HepG2 (cell line): Measurements from ENCODE around the gene C1D. TPM values are rescaled to one million over a fixed set of nuclear protein-coding genes. Genes with fewer than 3 reads are reported as not detected.

Experiments used
- ATAC-seq: fragments of 200-7000 bp; cut with Tn5 transposase; 3 replicates; pipeline ENCODE4 v1.9.1; 2020; ENCODE audit warnings: mild to moderate bottlenecking, moderate library complexity
- BruUV-seq: library from RNA; stranded (reverse); fragments of 400-500 nt; replicated peaks from 2 replicates; lab custom pipeline; 2021; lab: Mats Ljungman, UMichigan
- CTCF ChIA-PET: fragments of 300-600 bp; formaldehyde crosslinking; extraction: SDS; loops from one replicate; lab custom pipeline; 2021; ENCODE audit warnings: low total read pairs, inconsistent platforms, low intra/inter-chr PET ratio; lab: Yijun Ruan, JAX
- POLR2A ChIA-PET: fragments of 350-600 bp; sonication (Branson Sonifier 250); formaldehyde crosslinking; loops from one replicate; lab custom pipeline; 2020; ENCODE audit warnings: antibody characterized with exemption, inconsistent platforms; lab: Yijun Ruan, JAX
- DNase-seq: peaks from one replicate; pipeline ENCODE4 v3.0.0-alpha.2; 2015; ENCODE audit warnings: low spot score
- FAIRE-seq: peaks from 3 replicates; lab custom pipeline; 2011; peaks lifted over from hg19 to GRCh38; lab: Jason Lieb, UNC
- H2AFZ ChIP-seq: one replicate; pipeline ENCODE4 v1.6.1; 2011; ENCODE audit warnings: low read length, inconsistent platforms
- H3K27ac ChIP-seq: fragments of 300-600 bp; 3 replicates; pipeline ENCODE4 v1.8.0; 2011; ENCODE audit warnings: mixed run types, mild to moderate bottlenecking, mixed read lengths, low read length, inconsistent platforms; ENCODE audit not compliant: insufficient read depth; ENCODE audit errors: extremely low read length
- H3K27me3 ChIP-seq, 2 experiments: fragments of 200-600 bp in 1 of 2; 2 replicates in 1 of 2; 3 replicates in 1 of 2; pipeline versions ENCODE4 v1.6.0 to v1.8.0; 2011; ENCODE audit warnings: low read length in 2 of 2, mild to moderate bottlenecking in 2 of 2, moderate library complexity in 2 of 2, inconsistent platforms in 1 of 2; ENCODE audit not compliant: insufficient read depth in 2 of 2, control insufficient read depth in 1 of 2
- H3K36me3 ChIP-seq, 2 experiments: fragments of 200-600 bp in 1 of 2; replicated peaks in 1 of 2; 2 replicates in 1 of 2; 3 replicates in 1 of 2; pipeline versions ENCODE4 v1.5.1 to v1.8.0; 2011; ENCODE audit warnings: low read length in 2 of 2, inconsistent platforms in 1 of 2; ENCODE audit not compliant: insufficient read depth in 2 of 2, control insufficient read depth in 1 of 2
- H3K4me1 ChIP-seq: 2 replicates; pipeline ENCODE4 v1.5.1; 2012; ENCODE audit warnings: low read length, inconsistent platforms; ENCODE audit not compliant: insufficient read depth
- H3K4me2 ChIP-seq: 2 replicates; pipeline ENCODE4 v1.6.0; 2011; ENCODE audit warnings: low read depth, low read length, inconsistent platforms
- H3K4me3 ChIP-seq, 3 experiments: fragments of 200-600 bp in 1 of 3; sonication (generic), shearing (Covaris generic) in 1 of 3; replicated peaks in 1 of 3; 2 replicates each; pipeline ENCODE4 v1.5.1; 2011 to 2016; ENCODE audit warnings: low read length in 3 of 3, inconsistent platforms in 2 of 3, low read depth in 2 of 3, mild to moderate bottlenecking in 2 of 3, control low read depth in 1 of 3, mixed read lengths in 1 of 3; ENCODE audit not compliant: insufficient read depth in 1 of 3
- H3K79me2 ChIP-seq: one replicate; pipeline ENCODE4 v1.6.1; 2011; ENCODE audit warnings: low read length, inconsistent platforms; ENCODE audit not compliant: insufficient read depth
- H3K9ac ChIP-seq: 2 replicates; pipeline ENCODE4 v1.6.0; 2011; ENCODE audit warnings: mild to moderate bottlenecking, low read depth, low read length, inconsistent platforms; ENCODE audit not compliant: insufficient read depth
- H3K9me3 ChIP-seq: 2 replicates; pipeline ENCODE4 v1.5.1; 2012; ENCODE audit warnings: mild to moderate bottlenecking, low read length
- H4K20me1 ChIP-seq: 2 replicates; pipeline ENCODE4 v1.6.0; 2011; ENCODE audit warnings: inconsistent platforms, mild to moderate bottlenecking, low read length, moderate library complexity; ENCODE audit not compliant: insufficient read depth
- NFIB ChIP-seq: sonication (generic); formaldehyde crosslinking; IDR thresholded peaks from 2 replicates; pipeline ENCODE4 v1.9.0; 2021; ENCODE audit warnings: missing genetic modification reagents, mild to moderate bottlenecking, borderline replicate concordance
- NFYC ChIP-seq: IDR thresholded peaks from 2 replicates; pipeline ENCODE4 v1.6.1; 2016; ENCODE audit warnings: missing genetic modification reagents, missing compliant biosample characterization
- ZNF20 ChIP-seq: sonication (generic); formaldehyde crosslinking; IDR thresholded peaks from 2 replicates; pipeline ENCODE4 v1.4.0; 2020; ENCODE audit warnings: mild to moderate bottlenecking, moderate library complexity, missing genetic modification reagents
- WGBS: methylation state at CpG from one replicate; pipeline ENCODE4 v1.1.6; 2017; ENCODE audit warnings: low lambda C conversion rate; 5-methylcytosine and 5-hydroxymethylcytosine counted together
- in situ Hi-C: cut with HindIII; loops from 2 replicates; pipeline ENCODE4 v1.10.0; 2017; ENCODE audit warnings: low pct_unique_long_range_greater_than_20kb; ENCODE audit not compliant: extremely low pct_ligation_motif_present
- intact Hi-C: fragments of 100-400 bp; cut with micrococcal nuclease; formaldehyde crosslinking; loops from one replicate; pipeline ENCODE4 v1.10.0; 2022; ENCODE audit not compliant: unreplicated experiment
- polyA plus RNA-seq, 8 experiments: library from polyadenylated mRNA; depleted of rRNA in 3 of 8; stranded (reverse) in 7 of 8; unstranded in 1 of 8; fragments of >200 nt; fragmentation: Illumina TruSeq in 4 of 8; extraction: Trizol in 4 of 8; gene quantifications; 2 replicates each; pipeline versions ENCODE4 v1.2.1 to v1.2.3, GENCODE V29; 2011 to 2016; ENCODE audit warnings: low read depth in 4 of 8, missing spikeins in 1 of 8, mixed read lengths in 1 of 8; ENCODE audit not compliant: insufficient read depth in 1 of 8
- total RNA-seq, 5 experiments: library from RNA; depleted of rRNA; stranded (reverse); fragments of >200 nt; fragmentation: Illumina TruSeq; extraction: Trizol; gene quantifications; 2 replicates each; pipeline ENCODE4 v1.2.3, GENCODE V29; 2016; ENCODE audit warnings: low read depth in 1 of 5
- TF ChIP-seq, protein P1 (sequence below): sonication (generic); formaldehyde crosslinking; IDR thresholded peaks from 2 replicates; pipeline ENCODE4 v1.8.1; 2023; ENCODE audit warnings: mild to moderate bottlenecking, missing genetic modification reagents
- TF ChIP-seq, protein P2 (sequence below): sonication (generic); formaldehyde crosslinking; IDR thresholded peaks from 2 replicates; pipeline ENCODE4 v1.9.0; 2022; ENCODE audit warnings: low read depth, missing genetic modification reagents

C1D gene
- total and polyA plus RNA-seq, 2 of the 13 experiments (the other 11 are each of a cell fraction or from before 2014, with no cell fraction given), result 38.1 to 43.5 TPM

DNA sequence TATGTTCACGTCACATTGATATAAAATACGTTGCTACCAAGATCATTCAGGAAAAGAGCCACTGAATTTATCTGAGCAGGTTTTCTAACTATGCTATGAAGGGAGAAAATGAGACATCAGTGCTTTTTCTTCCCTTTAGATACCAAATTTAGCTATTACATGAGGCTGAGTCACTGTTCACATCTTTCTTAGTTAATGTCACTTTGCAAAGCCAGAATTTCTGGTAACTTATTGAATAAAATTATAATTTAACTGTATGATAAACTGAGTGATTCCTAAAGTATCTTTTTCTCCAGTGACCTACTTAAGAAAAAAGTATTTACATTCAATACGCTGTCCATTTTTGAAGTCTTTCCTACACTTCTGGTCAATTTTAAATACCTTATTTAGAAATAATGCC, 22.7 kb downstream of the C1D start (continued):
- TF ChIP-seq, protein P1, sequence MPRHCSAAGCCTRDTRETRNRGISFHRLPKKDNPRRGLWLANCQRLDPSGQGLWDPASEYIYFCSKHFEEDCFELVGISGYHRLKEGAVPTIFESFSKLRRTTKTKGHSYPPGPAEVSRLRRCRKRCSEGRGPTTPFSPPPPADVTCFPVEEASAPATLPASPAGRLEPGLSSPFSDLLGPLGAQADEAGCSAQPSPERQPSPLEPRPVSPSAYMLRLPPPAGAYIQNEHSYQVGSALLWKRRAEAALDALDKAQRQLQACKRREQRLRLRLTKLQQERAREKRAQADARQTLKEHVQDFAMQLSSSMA (CRISPR knock-in tag), result no peak
- no peak for TF ChIP-seq ZNF20 (CRISPR knock-in tag)
- TF ChIP-seq, protein P2, sequence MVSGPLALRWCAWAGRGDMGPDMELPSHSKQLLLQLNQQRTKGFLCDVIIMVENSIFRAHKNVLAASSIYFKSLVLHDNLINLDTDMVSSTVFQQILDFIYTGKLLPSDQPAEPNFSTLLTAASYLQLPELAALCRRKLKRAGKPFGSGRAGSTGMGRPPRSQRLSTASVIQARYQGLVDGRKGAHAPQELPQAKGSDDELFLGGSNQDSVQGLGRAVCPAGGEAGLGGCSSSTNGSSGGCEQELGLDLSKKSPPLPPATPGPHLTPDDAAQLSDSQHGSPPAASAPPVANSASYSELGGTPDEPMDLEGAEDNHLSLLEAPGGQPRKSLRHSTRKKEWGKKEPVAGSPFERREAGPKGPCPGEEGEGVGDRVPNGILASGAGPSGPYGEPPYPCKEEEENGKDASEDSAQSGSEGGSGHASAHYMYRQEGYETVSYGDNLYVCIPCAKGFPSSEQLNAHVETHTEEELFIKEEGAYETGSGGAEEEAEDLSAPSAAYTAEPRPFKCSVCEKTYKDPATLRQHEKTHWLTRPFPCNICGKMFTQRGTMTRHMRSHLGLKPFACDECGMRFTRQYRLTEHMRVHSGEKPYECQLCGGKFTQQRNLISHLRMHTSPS (CRISPR knock-in tag), result no peak

DNA sequence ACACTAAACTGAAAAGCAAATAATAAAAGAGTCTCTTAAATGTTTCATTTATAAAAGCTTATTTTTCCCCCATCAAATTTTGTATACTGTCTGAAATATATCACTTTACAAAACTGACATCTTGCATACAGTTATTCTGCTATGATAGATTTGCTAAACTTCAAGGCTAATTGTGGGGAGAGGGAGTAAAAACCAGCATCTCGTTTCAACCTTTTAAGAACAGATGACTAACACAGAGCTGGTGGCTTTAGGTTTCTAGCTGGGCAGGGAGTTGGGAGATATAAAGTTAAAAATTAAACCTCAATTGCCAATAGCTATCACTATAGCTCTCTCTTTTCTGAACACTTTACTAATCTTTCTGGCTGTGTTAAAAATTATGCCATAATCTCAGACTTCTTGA, 23.5 kb downstream of the C1D start:
- no peaks in the 10 kb centered on the region for H3K79me2 ChIP-seq
- FAIRE-seq (no peak), ATAC-seq (no peak), DNase-seq (no peak)
- no peaks in the 10 kb centered on the region for H4K20me1 ChIP-seq
- no peaks in the 10 kb centered on the region for H3K9me3 ChIP-seq
- WGBS, result 24% methylated on average over 1 of the region's 1 CpG
- no peaks in the 10 kb centered on the region for H3K4me1 ChIP-seq
- H3K27me3 ChIP-seq, result no peaks in the 10 kb centered on the region
- no TSS peak for BruUV-seq
- no peak overlapping the region for H2AFZ ChIP-seq
- POLR2A ChIA-PET, result interaction anchor here (1.2 kb wide), 1 partner anchor 24 kb away, joined by 3 read pairs; the partner anchor contains the start of gene C1D
- no peak overlapping the region for H3K4me2 ChIP-seq
- no peak overlapping the region for H3K27ac ChIP-seq
- CTCF ChIA-PET, result no interaction called here
- TF ChIP-seq NFIB (CRISPR knock-in tag), result no peak
- no peak for TF ChIP-seq NFYC (CRISPR knock-in tag)
- no peak overlapping the region for H3K9ac ChIP-seq
- intact Hi-C loops, result loop anchor here (10.0 kb wide), 2 partner anchors 255 to 1455 kb away; no protein-coding TSS in a partner anchor
- H3K36me3 ChIP-seq, result peaks cover 0 to 7% of the 10 kb centered on the region in 2 experiments; a peak in 2 of 5 replicates
- in situ Hi-C loops, result loop anchor here (25.0 kb wide), 1 partner anchor 1602 kb away; the partner anchor contains the start of gene MEIS1
- no peak overlapping the region for H3K4me3 ChIP-seq
